ENCODE measurements around the gene SMARCA4.
"Not testable (repeated sequence)": the region's sequence is repeated elsewhere in the genome, so short reads cannot be mapped to it uniquely, and the experiment has no call there.

- TF ChIP-seq CTCF (IDR thresholded peaks at IDR 0.05): not testable (repeated sequence)
- TF ChIP-seq POLR2A (IDR thresholded peaks at IDR 0.05): peak in 1 of 2 donors; percentile 57
Measured at GRCh38 chr19:11090014-11090263, 129.1 kb downstream of the SMARCA4 start.
